ENCODE results near the gene TMEM245.

DNA sequence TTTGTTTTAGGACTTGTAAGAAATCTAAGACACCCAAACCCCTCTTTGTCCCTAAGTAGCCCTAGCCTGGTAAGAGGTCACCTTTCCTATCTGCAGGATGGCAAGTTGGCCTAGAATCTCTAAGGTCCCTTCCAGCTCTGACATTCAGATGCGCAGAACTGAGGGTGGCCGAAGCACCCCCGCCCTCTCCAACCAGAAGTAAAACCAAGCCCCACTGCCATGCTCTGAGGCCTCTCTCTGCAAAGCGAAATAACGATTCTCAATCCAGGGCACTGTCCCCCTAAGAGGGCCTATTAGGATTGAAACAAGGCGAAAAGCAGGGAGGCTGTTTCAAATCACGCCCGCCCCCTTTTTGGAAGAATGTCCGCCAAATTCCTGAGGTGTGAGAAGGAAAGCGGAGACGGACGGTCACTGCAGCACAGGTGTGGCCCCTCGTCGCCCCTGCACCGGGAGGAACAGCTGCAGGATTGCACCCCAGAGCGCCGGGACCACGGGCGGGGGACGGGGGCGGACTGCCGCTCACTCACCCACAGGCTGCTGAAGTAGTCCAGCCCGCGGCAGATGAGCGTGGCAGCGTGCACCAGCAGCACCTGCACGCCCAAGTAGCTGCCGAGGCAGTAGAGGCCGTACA lies 824 bp downstream of the TMEM245 start:
- TF ChIP-seq, protein P1, sequence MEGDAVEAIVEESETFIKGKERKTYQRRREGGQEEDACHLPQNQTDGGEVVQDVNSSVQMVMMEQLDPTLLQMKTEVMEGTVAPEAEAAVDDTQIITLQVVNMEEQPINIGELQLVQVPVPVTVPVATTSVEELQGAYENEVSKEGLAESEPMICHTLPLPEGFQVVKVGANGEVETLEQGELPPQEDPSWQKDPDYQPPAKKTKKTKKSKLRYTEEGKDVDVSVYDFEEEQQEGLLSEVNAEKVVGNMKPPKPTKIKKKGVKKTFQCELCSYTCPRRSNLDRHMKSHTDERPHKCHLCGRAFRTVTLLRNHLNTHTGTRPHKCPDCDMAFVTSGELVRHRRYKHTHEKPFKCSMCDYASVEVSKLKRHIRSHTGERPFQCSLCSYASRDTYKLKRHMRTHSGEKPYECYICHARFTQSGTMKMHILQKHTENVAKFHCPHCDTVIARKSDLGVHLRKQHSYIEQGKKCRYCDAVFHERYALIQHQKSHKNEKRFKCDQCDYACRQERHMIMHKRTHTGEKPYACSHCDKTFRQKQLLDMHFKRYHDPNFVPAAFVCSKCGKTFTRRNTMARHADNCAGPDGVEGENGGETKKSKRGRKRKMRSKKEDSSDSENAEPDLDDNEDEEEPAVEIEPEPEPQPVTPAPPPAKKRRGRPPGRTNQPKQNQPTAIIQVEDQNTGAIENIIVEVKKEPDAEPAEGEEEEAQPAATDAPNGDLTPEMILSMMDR (IDR thresholded peaks at IDR 0.05) = no peak
- TF ChIP-seq POLR2A (IDR thresholded peaks at IDR 0.05) = no peak
